NCI-H187 treated with DMSO at 0.1 percent for 48 hours (cell line): ENCODE measurements around the gene PRDM8.

Experiments
- DNase-seq: peaks from one replicate; lab custom pipeline; 2025; lab: John Stamatoyannopoulos, UW

Gene PRDM8

DNA sequence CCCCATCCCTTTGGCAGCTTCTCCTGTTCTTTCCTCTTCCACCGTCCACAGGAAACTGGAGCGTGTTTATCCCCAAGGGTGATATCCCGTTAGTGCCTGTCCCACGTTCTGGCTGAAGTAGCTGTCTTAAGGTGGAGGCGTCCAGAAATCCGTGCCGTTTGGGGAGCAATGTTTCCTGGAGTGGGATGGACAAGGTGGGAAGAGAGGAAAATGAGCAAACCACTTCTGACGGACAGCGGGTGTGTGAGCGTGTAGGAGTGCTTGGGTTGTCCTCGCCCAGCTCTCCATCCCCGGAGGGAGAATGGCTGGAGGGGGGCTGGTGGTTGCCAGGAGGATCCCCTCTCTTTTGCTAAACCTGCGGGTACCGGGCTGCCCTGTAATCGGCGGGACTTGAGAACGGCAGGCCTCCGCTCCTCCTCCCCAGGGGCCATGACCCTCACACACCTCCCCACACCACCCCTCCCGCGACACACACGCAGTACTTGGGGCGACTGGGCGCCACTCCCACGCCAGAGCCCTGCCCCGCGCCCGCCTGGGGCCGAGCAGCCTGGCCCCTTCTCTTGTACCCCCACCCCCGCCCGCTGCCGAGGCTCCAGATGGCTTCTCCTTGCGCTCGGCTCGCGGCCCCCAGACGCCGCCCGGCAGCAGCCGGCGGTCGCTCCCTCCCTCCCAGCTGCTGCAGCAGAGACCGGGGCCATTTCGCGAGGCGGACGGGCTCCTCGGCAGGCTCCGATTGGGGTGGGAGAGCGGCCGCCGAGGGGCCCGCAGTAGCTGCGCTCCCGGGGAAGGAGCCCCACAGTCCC is 13.9 kb upstream of the PRDM8 start:
- no peak for DNase-seq

DNA sequence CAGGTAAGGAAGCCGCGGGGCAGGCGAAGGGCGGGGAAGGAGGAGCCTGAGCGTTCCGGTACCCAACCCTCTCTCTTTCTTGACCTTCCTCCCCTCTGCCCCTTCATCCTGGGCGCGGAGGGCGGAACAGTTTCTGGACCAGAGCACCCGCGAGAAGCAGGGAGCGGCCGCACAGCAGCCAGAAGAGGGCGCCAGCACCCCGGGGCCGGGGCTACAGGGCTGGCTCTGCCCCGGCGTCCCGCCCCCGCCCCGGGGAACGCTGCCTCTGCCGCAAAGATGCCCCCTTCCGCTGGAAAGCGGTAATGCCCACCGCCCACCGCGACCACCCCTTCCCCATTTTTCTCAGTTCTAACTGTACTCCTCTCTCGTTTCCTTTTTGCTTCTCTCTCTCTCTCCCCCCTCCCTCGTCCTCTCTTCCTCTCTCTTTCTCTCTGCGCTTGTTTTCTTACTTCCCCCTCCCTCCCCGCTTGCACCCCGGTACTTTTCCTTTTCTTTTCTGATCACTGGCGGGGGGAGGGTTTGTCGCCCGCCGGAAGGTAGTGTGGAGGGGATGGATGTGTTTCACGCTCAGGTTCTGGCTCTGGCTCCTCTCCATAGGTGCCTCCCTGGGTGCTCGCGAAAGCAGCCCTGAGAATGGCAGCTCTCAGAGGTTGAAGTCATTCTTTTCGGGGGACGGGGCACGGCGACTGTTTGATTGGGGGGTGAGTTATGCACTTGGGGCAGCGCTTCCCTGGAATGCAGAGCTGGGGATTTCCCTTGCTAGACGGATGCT is 13.1 kb upstream of the PRDM8 start:
- no peak for DNase-seq

DNA sequence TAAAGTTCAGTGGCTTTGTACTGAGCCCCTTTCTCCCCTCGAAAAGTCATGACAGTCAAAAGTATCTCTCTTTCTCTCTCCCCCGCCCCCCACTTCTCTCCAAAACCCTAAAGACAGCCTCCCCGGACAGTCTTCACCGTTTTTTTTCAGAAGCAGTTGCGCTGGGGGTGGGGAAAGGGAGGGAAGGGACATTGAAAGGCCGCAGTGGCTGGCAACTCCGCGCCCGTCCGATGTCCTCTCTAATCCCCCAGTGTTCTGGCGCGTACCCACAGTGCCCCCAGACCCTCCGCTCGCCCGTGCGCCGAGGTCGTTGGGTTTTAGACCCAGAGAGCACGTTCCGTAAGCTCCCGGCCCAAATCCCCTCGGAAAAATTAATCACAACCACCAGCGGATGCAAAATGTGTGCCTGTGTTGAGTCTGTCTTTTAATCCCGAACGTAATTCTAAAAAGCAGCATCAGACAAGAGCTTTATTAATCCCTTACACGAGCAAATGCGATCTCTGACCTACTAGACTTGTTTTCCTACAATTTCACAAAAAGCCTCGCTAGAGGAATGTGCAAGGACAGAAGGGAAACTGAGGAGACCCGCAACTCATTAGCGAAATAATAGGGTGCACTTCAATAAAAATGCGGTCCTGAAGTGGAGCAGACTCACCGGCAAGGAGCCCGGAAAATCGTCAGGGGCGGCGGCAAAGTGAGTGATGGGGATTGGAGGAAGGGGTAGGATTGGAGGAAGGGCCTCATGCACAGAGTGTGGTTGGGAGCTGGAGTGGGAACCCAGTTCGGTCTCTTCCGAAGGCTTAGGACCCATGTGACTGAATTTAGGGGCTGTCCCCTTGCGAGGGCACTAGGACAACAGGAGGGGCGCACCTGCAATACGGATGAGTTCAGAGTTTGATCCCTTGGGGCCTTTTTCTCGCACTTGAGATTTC is 12.2 kb upstream of the PRDM8 start:
- DNase-seq = no peak

DNA sequence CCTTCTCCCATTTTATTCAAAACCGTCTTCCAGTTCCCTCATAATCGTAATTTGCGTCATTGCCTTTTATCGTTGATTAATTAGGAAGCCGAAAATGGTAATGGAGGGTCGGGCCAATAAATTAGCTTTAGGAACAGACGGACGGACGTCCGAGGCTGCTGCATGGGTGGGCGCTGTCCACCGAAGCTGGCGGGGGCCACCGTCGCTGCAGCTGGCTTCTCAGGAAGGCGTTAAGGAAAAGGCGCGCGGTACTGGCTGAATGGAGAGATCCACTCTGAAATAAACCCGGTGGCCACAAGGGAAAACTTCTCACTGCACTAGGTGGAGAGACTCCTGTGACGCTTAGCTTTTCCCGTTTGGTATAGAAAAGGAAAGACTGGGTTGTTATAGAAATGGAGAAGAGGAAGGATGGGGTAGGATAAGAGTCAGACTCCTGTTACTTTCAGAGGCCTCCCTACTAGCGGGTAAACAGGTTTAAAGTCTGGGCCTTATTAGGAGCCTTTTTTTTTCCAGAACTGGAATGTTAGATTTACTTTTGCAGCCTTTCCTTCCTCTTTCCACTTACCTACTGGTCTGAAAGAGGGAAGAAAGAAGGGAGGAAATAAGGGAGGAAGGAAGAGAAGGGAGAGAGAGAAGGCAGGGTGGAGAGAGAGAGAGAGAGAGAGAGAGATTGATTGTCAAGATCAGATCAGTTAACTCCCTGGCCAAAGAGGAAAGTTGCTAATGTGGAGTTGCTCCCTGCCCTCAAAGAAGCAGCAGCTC is 11.3 kb upstream of the PRDM8 start:
- DNase-seq = no peak

DNA sequence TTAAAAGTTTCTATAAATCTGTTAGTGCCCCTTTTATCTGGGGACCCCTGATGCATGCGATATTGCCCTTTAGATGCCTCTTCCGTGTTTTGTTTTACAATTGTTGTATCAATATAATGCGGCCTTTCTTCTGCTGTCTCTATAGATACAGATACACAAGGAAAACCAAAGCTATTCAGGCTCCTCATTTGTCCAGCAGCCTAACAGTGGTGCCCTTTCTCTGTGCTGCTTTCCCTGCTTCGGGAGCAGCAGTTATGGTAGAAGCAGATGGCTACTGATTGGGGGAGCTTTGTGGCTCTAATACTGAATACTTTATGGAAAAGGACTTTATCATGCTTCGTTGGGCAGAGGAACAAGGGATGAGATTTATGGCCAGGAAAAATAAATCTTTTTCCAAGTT is 10.6 kb upstream of the PRDM8 start:
- no peak for DNase-seq

DNA sequence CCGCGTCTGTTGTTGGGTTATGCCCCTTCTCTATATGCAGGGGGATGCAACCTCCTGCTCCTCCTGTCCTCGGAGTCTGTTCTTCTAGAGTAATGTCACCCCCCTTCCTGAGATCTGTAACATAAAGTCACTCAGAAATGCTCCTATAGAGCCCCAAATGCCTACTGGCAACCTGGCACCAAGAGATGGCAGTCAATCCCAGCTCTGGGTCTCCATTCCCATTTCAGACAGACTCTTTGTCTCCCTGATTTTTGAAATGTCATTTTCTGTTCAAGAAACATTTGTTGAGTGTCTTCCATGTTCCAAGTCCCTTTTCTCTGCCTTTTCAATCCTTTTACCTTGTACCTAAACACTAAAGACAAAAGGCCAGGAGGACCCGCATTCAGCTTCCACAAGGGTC is 9.6 kb upstream of the PRDM8 start:
- DNase-seq = no peak

DNA sequence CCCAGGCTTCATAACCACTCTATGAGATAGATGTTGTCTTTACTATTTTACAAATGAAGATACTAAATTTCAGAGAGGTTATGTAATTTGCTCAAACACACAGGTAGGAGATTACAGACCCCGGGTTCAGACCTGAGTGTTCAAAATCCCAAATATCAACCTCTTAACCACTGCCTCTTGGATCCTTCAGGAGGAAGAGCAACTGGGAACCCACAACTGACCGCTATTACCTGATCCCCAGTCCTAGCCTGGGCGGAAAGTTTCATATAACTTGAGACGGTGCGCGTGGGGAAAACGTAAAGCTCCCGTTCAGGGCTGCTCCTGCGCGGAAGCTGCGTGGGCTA is 8.9 kb upstream of the PRDM8 start:
- no peak for DNase-seq

DNA sequence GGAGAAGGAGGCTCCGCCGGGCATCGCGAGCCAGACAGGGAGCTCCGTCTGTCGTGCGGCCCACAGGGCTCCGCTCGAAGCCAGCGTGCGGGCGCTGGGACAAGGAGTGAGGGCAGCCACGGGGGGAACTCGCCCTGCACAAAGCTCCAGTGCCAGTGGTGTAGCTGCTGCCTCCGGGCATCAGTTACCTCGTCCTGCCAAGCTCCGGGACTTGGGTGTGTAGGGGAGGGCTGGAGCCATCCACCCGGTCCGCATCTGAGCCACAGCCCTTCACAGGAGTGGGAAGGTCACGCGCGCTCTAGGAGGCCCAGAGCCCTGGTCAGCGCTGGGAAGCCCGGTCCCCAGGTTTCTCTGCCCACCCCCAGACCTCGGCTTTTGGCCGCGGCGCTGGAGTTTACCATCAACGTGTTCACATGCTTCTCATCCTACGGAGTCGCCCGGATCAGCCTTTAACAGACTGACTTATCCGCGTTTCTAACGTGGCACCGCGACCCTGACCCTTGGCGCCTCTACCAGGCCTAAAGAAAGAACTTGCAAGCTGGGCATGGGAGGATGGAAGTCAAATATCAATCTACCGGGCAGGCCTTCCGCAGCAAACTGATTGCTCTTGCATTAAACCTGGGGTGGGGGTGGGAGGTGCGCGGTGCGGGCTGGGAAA is 8.4 kb upstream of the PRDM8 start:
- DNase-seq = no peak

DNA sequence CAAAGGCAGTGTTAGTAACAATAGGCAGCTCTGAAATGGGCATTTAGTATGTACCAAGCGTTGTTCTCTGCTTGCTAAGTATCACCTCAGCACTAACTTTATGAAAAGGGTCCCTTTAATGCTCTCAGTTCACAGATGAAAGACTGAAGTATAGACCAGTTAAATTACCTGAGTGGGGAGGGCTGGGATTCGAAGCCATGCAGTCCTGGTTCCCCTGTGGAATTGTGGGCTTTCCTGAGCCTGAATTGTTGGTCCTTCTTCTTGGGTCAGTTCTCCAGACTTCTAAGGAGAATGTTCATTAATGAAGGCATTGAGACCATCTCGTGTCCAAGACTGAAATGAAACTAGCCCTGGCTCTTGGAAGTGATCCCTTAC is 7.7 kb upstream of the PRDM8 start:
- DNase-seq = no peak

DNA sequence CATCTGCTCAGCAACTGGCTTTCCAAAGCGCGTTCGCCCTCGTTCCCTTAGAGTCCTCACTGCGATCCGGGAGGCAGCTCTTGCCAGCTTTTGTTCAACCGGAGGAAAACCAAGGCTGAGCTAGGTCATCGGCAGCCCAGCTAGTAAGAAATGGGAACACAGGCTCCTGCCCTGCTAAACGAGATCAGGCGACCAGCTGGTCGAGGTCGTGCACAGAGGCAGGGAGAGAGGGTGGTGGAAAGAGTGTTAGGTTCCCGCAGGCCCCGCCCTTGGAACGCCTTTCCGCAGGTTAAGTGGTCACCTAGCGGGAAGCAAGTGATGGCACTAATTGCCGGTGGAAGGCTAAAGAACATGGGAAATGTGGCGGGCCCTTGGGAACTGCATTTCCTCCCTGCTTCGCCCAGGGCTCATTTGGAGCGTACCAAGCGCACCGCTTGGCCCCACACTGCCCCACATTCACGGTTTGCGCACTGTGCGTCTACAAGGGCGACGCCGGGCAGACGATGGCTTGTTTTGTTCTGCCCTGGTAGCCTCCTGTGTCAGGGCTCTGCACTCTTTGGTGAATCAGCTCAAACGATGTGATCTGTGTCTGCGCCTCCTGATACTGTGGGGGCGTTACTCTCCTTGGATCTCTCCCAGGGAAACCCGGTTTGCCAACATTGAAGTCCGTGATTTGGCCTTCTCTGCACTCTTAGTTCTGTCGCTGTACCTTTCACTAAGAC is 7.2 kb upstream of the PRDM8 start:
- no peak for DNase-seq

DNA sequence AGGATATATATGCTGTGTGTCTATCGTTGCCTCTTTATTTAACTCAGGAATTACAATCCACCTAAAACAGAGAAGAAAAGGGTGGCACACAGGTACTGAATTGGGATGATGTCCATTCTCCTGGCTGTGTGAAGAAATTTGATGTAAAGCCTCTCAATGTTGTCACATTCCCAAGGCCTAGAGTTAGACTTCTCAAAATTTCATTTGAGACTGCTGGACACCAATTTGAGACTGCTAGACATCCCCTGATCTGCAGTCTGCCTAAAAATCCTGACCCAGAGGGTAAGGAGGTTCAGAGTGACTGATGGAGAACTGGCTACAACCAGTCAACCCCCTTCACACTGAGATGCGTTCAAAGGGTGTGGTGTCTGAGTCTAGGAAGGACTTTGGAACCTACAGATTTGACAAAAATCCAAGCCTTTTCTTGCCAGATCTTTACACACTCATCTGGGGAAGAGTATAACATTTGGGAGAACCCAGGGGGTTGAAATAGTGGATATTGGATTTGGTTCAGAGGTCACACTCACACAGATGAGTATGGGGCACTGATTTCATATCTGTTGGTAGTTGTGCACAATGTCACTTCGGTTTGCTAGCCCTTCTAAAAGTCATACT is 4.9 kb upstream of the PRDM8 start:
- no peak for DNase-seq

DNA sequence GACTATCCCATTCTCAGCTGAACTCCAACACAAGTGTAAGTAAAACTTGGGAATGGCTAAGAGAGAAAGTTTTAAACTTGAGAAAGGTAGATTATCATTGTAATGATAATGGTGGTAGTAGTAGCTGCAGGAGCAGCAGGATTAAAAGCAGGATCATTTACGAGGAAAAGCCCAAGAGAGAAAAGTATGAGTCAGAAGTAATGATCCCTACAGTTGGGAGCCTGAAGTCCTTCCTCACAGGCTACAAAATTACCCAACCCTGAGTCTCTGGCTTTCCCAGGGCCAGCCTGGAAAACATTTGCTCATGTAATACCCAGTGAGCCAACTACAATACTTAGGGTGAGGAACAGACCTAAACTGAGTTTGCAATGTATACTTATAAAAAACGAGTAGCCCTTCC is 4.4 kb upstream of the PRDM8 start:
- no peak for DNase-seq

DNA sequence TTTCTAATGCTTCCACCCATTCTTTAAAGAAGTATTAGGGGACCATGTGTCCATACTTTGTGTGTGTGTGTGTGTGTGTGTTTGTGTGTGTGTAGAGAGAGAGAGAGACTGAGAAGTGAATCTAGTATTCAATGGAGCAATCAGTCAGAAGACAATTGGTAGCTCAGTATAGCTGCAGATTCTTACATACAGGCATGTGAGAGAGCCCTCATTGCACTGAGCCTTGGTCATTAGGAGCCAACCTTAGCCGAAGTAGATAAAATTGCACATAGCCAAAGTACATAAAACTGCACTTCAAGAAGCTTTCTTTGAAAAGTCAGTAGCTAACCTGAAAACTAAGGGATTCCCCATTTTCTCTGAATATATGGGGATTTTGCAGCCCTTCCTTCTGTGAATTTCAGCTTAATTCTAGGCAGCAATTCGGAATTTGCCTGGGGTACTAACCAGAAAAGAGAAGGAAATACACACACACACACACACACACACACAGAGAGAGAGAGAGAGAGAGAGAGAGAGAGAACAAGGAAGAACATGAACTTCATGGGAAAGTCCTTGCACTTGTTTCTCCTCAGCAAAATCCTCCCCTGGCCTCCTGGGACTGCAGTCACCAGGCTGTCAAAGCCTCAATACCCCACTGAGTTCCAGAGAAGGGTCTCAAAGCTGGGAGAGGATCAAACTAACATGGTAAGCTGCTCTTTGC is 1.7 kb upstream of the PRDM8 start:
- no peak for DNase-seq

DNA sequence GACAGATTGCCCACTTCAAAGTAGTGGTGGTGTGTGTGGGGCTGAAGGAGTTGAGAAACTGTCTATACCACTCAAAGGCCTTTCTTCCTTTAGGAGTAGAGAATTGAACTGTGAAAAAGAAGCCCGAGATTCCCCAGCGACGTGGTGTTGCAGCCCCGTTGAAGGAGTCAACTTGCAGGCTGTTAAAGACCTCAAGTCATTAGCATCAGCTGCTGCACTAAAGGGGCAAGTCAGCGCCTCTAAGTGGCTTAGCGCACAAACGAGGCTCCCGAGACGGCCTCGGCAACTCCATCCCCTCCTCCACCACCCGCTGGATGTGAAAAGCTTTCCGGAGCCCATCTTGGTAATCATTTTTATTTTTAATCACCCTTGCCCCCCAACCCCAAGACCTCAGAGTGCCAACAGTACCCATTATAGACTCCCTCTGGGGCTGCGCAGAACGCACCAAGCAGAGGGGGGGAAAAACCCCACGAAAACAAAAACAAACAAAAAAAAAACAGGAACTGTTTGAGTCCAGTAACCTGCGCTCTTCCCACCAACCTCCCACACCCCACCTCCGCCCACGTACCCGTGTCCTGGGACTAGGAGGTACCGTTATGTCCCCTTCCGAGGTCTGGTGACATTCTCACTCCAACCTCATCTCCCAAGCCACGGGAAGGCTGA is 913 bp upstream of the PRDM8 start:
- no peak for DNase-seq

DNA sequence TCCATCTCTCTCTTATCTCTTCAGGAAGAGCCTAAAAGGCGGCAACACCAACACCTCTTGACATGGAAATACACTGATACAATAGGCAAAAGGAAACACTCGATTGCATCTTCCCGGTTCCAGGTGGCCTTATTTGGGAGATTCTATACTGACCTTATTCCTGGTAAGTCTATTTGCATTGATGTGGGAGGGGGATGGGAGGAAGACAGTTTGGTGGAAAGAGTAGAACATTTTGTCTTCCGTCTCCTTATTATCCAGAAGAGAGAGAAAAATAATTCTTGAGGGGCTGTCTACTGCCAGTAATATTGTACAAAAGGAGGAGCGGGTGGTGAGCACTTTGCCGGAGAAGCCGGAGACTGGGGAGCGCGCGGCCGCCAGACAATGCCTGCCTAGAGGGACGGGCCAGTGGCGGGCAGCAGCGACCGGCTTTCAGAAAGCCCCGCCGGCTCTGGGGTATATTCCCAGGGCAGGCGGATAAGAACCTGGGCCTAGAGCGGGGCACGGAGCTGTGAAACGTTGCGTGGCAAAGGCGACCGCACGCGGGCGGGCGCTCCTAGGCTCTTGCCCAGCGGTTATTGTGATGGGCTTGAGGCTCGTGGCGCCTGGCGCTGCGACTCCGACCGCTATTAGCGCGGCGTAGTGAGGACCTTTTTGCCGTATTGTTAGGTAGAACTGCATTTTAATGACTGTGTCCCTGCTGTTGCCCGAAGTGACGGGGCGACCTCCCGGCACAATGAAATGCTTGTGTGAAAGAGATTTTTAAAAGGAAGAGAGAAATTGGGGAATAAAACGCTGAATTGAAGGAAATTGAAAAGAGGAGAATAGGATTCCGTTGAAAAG is 518 bp downstream of the PRDM8 start:
- DNase-seq = no peak

DNA sequence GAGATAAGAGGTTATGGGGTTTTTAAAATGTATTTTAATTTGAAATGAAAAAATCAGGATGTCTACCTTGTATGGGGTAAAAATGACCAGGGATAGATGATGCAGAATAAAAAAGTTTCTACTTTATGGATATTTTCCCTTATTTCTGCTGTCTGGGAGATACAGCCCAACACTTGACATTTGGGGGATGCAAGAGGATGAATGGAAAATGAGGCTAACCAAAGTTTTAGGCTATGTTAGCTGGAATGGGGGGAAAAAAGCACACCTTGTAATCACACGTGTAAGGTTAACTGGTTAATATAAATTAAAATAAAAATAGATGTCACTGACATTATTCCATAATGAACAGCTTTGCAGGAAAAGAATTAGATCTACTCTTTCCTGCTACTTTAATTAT is 1.1 kb downstream of the PRDM8 start:
- no peak for DNase-seq

DNA sequence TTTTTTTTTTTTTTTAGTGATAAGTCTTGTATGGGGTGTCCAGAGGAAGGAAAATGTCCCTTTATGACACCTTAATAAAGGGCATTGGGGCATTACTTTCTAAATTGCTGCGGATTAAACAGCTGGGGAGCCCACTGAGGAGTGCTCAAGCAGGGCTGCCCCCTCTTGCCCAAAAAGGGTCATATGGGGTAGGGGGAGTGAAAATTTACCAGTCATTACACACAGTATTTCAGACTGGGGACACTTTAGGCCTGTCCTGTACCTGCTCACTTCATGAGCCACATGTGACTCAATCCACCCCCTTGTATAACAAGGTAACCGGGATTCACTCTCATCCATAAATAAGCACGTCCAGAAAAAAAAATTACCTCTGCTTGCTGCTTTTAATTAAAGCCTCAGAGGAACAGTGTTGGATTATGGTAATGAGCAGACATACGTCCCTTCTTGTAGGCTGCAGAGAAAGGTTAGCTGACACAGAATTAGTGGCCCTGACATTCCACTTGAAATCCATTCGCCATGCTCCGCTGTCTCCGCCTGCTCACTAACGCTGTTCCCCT is 1.8 kb downstream of the PRDM8 start:
- no peak for DNase-seq

DNA sequence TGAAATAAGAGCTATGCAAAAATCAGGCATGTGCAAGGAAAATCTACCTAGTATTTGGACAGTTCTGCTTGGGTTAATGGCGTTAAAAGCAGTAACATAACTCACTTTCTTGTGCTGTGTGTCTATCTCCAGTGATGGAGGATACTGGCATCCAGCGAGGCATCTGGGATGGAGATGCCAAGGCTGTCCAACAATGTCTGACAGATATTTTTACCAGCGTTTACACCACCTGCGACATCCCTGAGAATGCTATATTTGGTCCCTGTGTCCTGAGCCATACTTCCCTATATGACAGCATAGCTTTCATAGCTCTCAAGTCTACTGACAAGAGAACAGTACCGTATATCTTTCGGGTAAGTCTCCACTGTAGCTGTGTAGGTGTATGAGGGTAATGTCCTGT is 2.6 kb downstream of the PRDM8 start:
- no peak for DNase-seq
